Stimulated activated CD8-positive, alpha-beta memory T cell treated with anti-CD3 and anti-CD28 coated beads, Interleukin-7, amount 100 ng/mL, for 1 hour (primary cell): Measurements from ENCODE around the gene ALDH3B1.

Experiments used
- DNase-seq, 2 donors: peaks; one replicate each; pipeline ENCODE4 v3.0.0-alpha.2; 2020; ENCODE audit warnings: low read depth in 2 of 2

The ALDH3B1 gene

GRCh38 chr11:68071281-68072048 is 61.3 kb downstream of the ALDH3B1 start:
- no peak for DNase-seq

- DNase-seq = no peak
Observed at GRCh38 chr11:68074584-68075352, 64.6 kb downstream of the ALDH3B1 start.

- no peak for DNase-seq
Observed at GRCh38 chr11:68076371-68077042, 66.4 kb downstream of the ALDH3B1 start.

GRCh38 chr11:68077617-68078582 is 67.8 kb downstream of the ALDH3B1 start:
- DNase-seq = no peak
